GM21515 (cell line): ENCODE results near the gene MAN1B1.
A peak's percentile ranks its signal among the peaks of the same experiment; 100 is the strongest.

Experiments
- ATAC-seq: cut with Tn5 transposase; IDR thresholded peaks from one replicate; pipeline ENCODE4 v1.9.1; 2021; ENCODE audit not compliant: unreplicated experiment

The MAN1B1 gene

DNA sequence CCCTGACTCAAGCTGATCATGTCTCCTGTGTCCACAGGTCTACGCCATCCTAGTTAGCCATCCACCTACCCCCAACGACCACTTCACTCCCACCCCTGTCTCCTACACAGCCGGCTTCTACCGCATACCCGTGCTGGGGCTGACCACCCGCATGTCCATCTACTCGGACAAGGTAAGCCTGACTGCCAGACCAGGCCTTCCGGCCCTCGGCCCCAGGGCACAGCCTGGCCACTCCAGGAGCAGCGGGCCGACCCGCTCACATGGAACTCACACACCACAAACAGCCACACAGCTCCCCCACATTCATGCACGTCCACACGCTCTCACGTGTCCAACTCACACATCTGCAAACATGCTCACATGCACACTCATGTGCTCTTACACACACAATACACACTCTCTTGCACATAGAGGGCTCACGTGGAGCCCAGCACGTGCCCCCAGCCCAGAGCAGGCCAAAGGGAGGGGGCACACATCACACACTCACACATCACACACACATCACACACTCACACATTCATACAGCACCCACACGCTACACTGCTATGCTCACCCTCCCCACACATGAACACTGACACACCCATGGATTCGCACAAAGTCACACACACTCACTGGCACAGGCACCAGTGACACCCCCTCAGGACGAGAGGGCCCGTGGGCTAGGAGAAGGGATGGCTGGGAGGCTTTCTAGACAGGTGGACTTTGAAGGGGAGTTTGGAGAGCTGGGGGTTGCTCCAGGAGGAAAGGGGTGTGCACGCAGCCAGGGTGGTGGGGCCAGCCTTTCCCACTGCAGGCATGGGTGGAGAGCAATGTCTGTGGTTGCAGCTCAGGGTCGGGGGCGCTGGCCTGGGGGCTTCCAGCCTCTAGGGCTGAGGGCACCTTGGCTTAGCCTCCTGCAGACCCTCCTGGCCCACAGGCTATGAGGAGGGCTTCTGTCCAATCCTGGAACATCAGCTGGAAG lies 55.5 kb downstream of the MAN1B1 start:
- no peak for ATAC-seq

DNA sequence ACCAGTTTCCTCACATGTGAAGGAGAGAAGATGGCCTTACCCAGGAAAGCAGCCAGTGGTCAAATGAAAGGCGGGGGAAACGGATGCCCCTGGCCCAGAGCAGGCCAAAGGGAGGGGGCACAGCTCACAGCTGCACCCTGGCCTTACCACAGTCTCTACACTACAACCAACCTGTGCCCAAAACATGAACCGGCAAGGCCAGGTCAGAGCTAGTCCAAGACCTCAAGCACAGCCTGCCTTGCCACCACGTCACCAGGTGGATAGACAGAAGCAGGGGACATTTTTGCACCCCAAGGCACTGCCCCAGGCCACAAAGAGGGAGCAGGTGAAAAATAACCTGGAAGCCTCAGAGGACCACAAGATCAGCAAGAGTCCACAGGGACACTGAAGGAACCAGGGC lies 56.7 kb downstream of the MAN1B1 start:
- no peak for ATAC-seq

DNA sequence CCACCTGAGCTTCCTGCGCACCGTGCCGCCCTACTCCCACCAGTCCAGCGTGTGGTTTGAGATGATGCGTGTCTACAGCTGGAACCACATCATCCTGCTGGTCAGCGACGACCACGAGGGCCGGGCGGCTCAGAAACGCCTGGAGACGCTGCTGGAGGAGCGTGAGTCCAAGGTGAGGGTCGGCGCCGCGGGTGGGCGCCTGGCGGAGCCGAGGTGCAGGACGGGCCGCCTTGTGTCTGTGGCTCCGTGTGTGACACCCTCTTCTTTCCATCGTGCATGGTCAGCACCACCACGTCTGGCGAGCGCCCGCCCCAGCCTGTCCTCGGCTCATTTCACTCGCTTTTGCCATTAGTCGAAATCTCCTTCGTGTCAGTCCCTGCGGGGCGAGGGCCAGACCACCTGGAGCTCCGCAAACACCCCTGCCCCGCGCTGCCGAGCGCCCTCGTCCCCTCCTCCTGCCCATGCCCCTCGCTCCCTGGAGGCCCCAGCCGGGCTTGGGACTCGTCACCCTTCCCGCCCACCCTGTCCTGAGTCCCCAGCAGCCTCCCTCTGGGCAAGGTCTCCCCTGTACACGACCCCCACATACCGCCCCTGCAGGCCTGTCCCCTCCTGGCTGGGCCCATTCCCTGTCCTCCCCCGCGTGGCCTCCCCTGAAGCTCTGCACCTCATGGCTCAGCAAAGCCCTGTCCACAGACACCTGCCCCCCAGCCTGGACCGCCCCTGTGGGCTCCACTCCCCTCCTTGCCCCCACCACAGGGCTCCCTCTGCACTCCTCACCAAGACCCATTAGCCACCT lies 59.1 kb downstream of the MAN1B1 start:
- ATAC-seq = no peak

DNA sequence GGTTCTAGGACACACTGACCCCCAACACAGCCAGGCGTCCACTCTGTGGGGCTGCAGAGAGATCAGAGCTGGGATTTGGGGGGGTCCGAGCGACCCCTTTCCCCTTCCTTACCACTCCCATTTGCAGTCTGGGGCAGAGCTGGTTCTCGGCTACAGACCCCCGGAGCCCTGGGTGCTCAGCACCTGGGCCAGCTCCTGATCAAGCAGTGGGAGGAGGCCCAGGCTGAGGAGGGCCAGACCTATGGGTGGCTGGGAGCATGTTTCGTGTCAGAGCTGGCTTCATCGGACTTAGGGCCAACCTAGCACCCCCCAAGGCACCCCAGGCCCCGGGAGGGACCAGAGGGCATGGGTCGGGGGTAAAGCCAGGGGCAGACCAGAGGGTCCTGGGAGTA lies 59.7 kb downstream of the MAN1B1 start:
- no peak for ATAC-seq

DNA sequence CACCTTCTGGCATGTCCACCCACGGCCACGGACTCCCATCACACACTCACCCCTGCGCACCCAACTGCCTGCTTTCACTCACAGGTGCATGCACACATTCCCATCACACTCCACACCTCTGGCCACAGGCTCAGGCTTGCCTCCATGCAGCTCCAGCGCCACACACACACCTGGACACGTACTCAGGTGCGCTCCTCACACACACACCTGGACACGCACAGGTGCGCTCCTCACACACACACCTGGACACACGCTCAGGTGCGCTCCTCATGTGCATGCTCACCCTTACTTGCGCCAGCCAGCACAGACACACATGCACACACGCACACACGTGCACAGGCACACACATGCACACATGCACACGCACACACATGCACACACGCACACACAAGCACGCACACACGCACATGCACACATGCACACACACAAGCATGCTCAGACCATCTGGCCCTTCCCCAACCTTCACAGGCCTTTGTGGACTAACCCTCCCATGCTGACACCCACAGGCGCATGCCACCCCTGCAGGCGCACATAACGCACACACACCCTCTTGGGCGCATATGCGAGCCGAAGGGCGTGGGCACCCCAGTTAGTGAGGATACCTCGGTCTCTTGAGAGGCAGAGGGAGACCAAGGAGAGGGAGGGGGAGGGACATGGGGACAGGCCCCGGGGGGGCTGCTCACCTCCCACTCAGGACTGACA lies 60.5 kb downstream of the MAN1B1 start:
- no peak for ATAC-seq

DNA sequence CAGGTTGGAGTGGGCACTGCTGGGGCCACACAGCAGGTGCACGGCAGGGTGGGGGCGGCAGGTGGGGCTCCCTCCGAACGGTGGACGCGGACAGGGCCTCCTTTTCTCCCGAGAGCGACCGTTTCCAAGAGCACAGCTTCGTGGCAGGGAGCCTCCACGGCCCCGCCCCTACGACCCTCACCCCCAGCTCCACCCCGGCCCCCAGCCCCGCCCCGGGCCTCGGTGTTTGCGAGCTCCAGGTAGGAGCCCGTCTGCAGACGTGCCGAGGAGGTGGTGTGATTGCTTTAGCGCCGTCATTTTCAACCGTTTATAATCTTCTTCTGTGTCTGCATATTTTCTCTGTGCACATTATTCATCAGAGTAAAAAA lies 61.0 kb downstream of the MAN1B1 start:
- ATAC-seq = no peak

DNA sequence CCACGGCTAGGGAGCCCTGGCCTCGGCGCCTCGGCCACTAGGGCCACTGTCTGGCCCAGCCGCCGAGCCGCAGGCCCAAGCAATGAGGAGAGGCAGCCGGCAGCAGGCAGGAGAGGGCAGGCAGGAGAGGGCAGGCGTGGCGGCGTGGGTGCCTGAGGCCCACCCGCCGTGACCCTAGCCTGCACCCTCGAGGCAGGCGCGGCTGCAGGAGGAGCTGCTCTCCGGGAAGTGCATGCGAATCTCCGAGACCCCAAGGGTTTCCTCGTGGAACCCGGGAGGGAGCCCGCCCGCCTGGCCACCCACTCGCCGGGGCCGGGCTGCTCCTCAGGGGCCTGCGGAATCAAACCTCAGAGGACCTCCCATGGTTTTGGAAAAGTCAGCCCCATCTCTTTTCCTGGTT lies 61.5 kb downstream of the MAN1B1 start:
- no peak for ATAC-seq

DNA sequence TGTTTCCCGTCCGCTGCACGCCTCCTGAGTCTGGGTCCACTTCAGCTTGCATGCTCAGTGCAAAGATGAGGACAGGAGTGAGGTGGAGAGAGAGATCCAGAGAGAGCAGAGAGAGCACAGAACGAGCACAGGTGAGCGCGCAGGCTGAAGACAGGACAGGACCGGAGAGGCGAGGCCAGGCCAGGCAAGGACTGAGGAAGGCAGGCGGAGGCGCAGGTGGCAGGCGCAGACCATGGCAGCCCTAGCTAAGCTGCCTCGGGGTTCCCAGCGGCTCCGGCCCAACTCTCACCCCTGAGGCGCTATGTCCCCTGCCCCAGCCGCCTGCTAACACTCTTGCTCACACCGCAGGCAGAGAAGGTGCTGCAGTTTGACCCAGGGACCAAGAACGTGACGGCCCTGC lies 61.9 kb downstream of the MAN1B1 start:
- no peak for ATAC-seq

DNA sequence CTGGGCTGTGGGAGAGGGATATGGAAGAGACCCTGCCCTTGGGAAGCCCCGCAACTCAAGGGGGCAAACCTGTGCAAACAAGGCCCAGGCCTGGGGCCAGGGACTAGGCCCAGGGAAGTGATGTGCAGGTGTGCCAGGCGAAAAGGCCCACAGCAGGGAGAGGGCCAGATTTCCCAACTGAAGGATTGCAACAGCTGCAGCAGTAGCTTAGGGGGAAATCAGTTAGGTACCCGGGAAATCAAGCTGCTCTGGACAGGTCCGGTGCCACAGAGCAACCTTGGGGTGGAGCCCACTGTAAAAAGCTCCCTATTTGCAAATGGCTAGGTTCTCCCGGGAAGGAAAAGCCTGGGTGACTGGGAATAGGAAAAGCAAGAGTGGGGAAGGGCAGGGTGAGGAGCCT lies 62.6 kb downstream of the MAN1B1 start:
- no peak for ATAC-seq

DNA sequence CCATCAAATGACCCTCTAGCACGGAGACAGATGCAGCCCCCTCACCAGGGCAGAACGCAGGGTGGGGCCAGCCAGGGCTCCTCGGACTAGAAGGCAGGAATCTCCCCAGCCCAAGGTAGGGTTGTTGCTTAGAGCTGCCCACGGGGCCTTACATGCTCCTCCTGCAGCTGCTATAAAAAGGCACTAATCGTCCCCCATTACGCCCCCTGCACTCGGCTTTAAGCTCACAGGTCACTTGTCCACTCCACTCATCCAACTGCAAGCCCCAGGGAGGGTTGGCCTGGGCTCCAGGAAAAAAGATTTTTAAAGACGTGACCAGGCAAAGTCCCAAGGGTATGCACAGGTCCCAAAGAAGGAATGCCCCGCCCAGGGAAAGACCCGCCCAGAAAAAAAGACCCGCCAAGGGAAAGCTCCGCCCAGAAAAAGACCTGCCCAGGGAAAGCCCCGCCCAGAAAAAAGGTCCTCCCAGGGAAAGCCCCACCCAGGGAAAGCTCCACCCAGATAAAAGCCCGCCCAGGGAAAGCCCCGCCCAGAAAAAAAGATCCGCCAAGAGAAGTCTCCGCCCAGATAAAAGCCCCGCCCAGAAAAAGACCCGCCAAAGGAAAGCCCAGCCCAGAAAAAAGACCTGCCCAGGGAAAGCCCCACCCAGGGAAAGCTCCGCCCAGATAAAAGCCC lies 63.3 kb downstream of the MAN1B1 start:
- ATAC-seq = peak; percentile 22

DNA sequence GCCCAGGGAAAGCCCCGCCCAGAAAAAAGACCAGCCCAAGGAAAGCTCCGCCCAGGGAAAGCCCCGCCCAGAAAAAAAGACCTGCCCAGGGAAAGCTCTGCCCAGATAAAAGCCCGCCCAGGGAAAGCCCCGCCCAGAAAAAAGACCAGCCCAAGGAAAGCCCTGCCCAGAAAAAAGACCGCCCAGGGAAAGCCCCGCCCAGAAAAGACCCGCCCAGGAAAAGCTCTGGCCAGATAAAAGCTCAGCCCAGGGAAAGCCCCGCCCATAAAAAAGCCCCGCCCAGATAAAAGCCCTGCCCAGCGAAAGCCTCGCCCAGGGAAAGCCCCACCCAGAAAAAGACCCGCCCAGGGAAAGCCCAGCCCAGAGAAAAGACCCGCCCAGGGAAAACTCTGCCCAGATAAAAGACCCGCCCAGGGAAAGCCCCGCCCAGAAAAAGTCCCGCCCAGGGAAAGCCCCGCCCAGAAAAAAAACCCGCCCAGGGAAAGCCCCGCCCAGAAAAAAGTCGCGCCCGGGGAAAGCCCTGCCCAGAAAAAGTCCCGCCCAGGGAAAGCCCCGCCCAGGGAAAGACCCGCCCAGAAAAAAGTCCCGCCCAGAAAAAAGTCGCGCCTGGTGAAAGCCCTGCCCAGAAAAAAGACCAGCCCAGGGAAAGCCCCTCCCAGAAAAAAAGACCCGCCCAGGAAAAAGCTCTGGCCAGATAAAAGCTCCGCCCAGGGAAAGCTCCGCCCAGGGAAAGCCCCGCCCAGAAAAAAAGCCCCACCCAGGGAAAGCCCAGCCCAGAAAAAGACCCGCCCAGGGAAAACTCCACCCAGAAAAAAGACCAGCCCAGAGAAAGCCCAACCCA lies 64.1 kb downstream of the MAN1B1 start:
- ATAC-seq = peak; percentile 42

DNA sequence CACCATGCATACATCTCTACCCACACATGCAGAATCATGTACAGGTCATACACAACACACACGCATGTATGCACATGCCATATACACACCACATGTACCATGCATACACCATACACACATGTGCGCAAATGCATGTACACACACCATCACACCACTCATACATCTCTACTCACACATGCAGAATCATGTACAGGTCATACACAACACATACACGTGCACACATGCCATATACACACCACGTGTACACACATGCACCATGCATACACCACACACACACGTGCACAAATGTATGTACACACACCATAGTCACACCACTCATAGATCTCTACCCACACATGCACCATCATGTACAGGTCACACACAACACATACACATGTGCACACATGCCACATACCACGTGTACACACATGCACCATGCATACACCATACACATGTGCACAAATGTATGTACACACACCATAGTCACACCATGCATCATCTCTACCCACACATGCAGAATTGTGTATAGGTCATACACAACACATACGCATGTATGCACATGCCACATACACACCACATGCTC lies 66.1 kb downstream of the MAN1B1 start:
- ATAC-seq = no peak

DNA sequence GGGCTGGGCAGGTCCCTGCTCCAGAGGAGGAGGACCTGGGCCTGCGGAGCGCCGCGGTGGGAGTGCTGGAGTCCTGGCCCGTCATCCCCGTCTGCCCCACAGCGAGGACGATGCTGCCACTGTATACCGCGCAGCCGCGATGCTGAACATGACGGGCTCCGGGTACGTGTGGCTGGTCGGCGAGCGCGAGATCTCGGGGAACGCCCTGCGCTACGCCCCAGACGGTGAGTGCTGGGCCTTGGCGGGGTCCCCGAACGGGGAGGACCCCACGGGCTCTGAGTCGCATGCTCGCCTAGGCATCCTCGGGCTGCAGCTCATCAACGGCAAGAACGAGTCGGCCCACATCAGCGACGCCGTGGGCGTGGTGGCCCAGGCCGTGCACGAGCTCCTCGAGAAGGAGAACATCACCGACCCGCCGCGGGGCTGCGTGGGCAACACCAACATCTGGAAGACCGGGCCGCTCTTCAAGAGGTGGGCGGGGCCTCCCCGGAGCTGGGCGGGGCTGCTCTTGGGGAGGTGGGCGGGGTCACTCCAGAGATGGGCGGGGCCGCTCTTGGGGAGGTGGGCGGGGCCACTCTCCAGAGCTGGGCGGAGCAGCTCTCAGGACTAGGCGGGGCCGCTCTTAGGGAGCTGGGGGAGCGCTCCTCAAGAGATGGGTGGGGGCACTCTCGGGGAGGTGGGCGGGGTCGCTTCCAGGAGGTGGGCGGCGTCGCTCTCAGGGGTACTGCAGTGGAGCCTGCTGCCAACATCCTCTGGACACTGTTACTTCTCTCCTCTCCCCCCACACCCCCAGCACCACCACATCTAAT lies 70.0 kb downstream of the MAN1B1 start:
- no peak for ATAC-seq

DNA sequence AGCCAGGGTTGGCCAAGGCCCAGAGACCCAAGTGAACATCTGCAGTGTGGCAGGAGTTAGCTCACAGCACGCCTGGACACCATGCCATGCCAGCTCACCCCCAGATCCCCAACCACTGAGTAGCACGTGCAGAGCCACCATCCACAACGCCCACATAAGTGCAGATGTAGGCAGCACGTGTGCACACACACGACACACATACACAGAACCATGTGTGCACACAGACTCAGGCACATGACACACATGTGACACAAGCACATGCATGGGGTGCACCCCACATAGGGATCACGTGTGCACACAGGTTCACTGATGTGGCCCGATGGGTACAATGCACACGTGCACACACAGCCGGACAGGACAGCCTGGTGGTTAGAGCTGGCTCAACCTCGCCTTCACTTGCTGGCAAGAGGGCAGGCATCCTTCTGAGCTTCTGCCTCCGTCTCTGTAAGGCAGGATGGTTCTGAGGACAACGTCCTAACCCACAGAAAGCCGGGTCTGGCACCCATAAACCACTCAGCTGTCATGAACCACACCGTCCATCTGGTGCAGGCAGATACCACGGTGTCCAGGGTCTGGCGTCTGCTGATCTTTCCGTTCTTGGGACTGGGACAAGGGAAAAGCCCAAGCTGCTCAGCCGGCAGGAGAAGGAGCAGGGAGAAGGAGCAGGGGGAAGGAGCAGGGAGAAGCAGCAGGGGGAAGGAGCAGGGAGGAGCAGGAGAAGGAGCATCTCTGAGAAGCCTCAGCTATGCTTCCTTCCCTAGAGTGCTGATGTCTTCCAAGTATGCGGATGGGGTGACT lies 71.0 kb downstream of the MAN1B1 start:
- no peak for ATAC-seq

DNA sequence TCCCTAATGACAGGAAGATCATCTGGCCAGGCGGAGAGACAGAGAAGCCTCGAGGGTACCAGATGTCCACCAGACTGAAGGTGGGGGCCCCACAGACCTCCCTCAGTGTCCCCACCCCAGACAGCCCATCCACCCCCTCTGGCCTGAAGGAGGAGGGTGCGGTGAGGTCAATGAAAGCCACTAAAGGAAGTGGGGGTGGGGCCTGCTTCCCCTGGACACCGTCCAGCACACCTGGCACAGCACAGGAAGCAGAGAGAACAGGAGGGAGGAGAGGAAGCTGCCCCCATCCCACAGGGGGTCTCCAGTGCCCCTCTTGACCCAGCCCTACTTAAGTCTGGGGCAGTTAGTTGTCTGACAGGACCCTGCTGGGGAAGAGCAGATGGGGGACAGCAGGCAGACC lies 71.8 kb downstream of the MAN1B1 start:
- no peak for ATAC-seq
